A673 (cell line): Measurements from ENCODE around the gene MYLK. TPM values are rescaled to one million over a fixed set of nuclear protein-coding genes. Genes with fewer than 3 reads are reported as not detected.
"Not testable (repeated sequence)": the region's sequence is repeated elsewhere in the genome, so short reads cannot be mapped to it uniquely, and the experiment has no call there.

Experiments
- BruUV-seq: library from RNA; stranded (reverse); fragments of 400-500 nt; replicated peaks from 2 replicates; lab custom pipeline; 2021; lab: Mats Ljungman, UMichigan
- CTCF ChIA-PET: fragments of 300-600 bp; sonication (Branson Sonifier 250); formaldehyde crosslinking; loops from one replicate; lab custom pipeline; 2022; ENCODE audit warnings: antibody characterized with exemption; lab: Charles Lee
- POLR2A ChIA-PET: fragments of 300-600 bp; sonication (Branson Sonifier 250); formaldehyde crosslinking; loops from one replicate; lab custom pipeline; 2022; ENCODE audit warnings: antibody characterized with exemption; ENCODE audit not compliant: low non-redundant PET; lab: Charles Lee
- DNase-seq: peaks from one replicate; pipeline ENCODE4 v3.0.0-alpha.2; 2015; ENCODE audit warnings: low spot score
- H3K27ac ChIP-seq: fragments of 200-600 bp; sonication (generic); 2 replicates; pipeline ENCODE4 v1.5.1; 2016; ENCODE audit warnings: mixed run types, low read depth, mild to moderate bottlenecking, mixed read lengths, antibody characterized with exemption, low read length; ENCODE audit not compliant: poor library complexity, severe bottlenecking
- H3K27me3 ChIP-seq: fragments of 200-600 bp; sonication (generic); replicated peaks from 2 replicates; pipeline ENCODE4 v1.6.1; 2017; ENCODE audit warnings: mixed run types, low read depth, mild to moderate bottlenecking, mixed read lengths, antibody characterized with exemption, low read length; ENCODE audit not compliant: insufficient read depth, poor library complexity
- H3K36me3 ChIP-seq: fragments of 200-600 bp; sonication (generic); 2 replicates; pipeline ENCODE4 v1.6.1; 2016; ENCODE audit warnings: mixed run types, mild to moderate bottlenecking, mixed read lengths, antibody characterized with exemption, low read length; ENCODE audit not compliant: insufficient read depth, poor library complexity, severe bottlenecking
- H3K4me1 ChIP-seq: fragments of 200-600 bp; sonication (generic); 2 replicates; pipeline ENCODE4 v1.6.1; 2017; ENCODE audit warnings: mixed run types, mild to moderate bottlenecking, mixed read lengths, antibody characterized with exemption, low read length; ENCODE audit not compliant: insufficient read depth, poor library complexity, severe bottlenecking
- H3K4me3 ChIP-seq: fragments of 200-600 bp; sonication (generic); 2 replicates; pipeline ENCODE4 v1.5.1; 2016; ENCODE audit warnings: low read depth, mixed run types, mild to moderate bottlenecking, mixed read lengths, low read length; ENCODE audit not compliant: poor library complexity, severe bottlenecking
- H3K9me3 ChIP-seq: fragments of 200-600 bp; sonication (generic); 2 replicates; pipeline ENCODE4 v1.6.1; 2016; ENCODE audit warnings: mixed run types, low read depth, mild to moderate bottlenecking, mixed read lengths, antibody characterized with exemption, low read length; ENCODE audit not compliant: poor library complexity, severe bottlenecking
- EZH2 ChIP-seq: fragments of 200-600 bp; sonication (generic); IDR thresholded peaks from 2 replicates; pipeline ENCODE4 v1.6.1; 2017; ENCODE audit warnings: borderline replicate concordance, low read depth, mild to moderate bottlenecking, mixed read lengths, antibody characterized with exemption, low read length; ENCODE audit not compliant: poor library complexity, severe bottlenecking
- intact Hi-C: fragments of 100-400 bp; cut with micrococcal nuclease; formaldehyde crosslinking; loops from one replicate; pipeline ENCODE4 v1.10.0; 2022; ENCODE audit not compliant: unreplicated experiment
- total RNA-seq: library from RNA; stranded (reverse); gene quantifications from 2 replicates; pipeline ENCODE4 v1.2.3, GENCODE V29; 2021
- TF ChIP-seq, protein P1 (sequence below): fragments of 300-800, 200-600 bp; sonication (generic); conservative IDR thresholded peaks from 2 replicates; pipeline ENCODE4 v1.5.1; 2017; ENCODE audit warnings: low read depth, mild to moderate bottlenecking, antibody characterized with exemption, low read length, moderate library complexity, mixed read lengths

MYLK gene
- total RNA-seq, 1 experiment from 2014 or later, result 3.9 TPM

DNA sequence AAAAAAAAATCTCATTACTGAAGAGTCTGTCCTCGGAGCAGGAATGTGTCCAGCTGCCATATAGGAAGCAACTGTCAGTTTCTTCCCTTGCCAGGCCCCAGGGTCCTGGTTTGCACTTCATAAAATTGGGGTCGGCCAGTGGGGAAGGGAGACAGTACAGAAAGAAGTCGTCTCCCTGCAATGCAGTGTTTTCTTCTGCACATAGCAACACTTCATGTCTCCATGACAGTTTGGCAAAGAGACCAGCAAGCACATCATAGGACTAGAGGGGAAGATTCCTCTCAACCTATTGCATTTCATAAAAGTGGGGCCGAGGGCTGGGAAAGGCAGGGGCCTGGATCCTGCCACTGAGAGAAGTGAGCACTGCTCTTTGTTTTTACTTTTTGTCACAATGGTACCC, 161.1 kb downstream of the MYLK start:
- Histone ChIP-seq H3K4me3 (no peak overlapping the region), H3K27ac (no peak overlapping the region), H3K27me3 (no peaks in the 10 kb centered on the region), H3K9me3 (no peaks in the 10 kb centered on the region), H3K36me3 (no peaks in the 10 kb centered on the region), H3K4me1 (no peaks in the 10 kb centered on the region)
- POLR2A ChIA-PET, result no interaction called here
- no peak for DNase-seq
- CTCF ChIA-PET, result interaction anchor here (0.6 to 1.5 kb wide), 9 partner anchors 10 to 706 kb away, joined by 3 to 12 read pairs (median 3); no protein-coding TSS in a partner anchor
- intact Hi-C loops, result no loop called here
- no TSS peak for BruUV-seq
- TF ChIP-seq, protein P1, sequence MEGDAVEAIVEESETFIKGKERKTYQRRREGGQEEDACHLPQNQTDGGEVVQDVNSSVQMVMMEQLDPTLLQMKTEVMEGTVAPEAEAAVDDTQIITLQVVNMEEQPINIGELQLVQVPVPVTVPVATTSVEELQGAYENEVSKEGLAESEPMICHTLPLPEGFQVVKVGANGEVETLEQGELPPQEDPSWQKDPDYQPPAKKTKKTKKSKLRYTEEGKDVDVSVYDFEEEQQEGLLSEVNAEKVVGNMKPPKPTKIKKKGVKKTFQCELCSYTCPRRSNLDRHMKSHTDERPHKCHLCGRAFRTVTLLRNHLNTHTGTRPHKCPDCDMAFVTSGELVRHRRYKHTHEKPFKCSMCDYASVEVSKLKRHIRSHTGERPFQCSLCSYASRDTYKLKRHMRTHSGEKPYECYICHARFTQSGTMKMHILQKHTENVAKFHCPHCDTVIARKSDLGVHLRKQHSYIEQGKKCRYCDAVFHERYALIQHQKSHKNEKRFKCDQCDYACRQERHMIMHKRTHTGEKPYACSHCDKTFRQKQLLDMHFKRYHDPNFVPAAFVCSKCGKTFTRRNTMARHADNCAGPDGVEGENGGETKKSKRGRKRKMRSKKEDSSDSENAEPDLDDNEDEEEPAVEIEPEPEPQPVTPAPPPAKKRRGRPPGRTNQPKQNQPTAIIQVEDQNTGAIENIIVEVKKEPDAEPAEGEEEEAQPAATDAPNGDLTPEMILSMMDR, result no peak
- no peak for TF ChIP-seq EZH2

DNA sequence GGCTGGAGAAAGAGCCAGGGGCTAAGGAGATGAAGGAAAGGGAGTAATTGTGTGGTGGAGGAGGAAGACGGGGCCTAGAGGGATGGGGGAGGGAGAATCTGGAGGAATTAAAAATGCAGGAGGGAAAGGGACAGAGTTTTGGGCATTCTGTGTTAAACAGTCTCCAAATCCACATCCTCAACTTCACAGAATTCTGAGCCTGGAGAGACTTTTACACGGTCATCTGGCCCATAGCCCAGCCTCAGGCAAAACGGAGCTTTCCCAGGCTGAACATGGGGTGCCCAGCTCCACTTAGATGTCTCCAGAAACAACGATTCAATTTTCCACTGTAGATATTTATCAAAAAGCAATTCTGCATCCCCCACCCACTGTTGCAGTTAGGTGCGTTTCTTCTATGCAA, 161.7 kb downstream of the MYLK start:
- no TSS peak for BruUV-seq
- intact Hi-C loops, result no loop called here
- Histone ChIP-seq H3K27ac (no peak overlapping the region), H3K36me3 (no peaks in the 10 kb centered on the region), H3K4me1 (no peaks in the 10 kb centered on the region), H3K4me3 (no peak overlapping the region), H3K9me3 (no peaks in the 10 kb centered on the region), H3K27me3 (no peaks in the 10 kb centered on the region)
- no peak for DNase-seq
- TF ChIP-seq, protein P1, result no peak
- no peak for TF ChIP-seq EZH2
- ChIA-PET CTCF (interaction anchor here (0.6 kb wide), 1 partner anchor 487 kb away, joined by 5 read pairs; no protein-coding TSS in a partner anchor), POLR2A (no interaction called here)

DNA sequence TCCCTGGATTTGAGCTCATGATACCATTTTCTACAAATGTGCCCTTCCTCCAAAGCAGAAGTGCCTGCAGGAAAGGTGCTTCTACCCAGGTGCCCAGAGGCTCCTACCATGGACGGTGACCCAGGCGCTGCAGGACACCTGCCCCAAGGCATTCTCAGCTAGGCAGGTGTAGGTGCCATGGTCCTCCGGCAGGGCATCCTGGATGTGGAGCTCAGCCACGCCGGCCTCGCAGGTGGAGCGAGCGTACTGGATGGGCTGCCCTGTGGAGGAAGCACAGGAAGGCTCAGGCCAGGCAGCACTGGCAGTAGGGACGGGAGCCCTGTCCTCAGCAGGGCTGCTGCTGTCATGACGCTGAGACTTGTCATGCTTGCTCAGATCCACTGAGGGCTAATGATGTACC, 162.1 kb downstream of the MYLK start:
- no peaks in the 10 kb centered on the region for H3K4me1 ChIP-seq
- no peaks in the 10 kb centered on the region for H3K9me3 ChIP-seq
- no peak overlapping the region for H3K27ac ChIP-seq
- TF ChIP-seq EZH2, result no peak
- TF ChIP-seq, protein P1, result no peak
- no peak for DNase-seq
- POLR2A ChIA-PET, result no interaction called here
- no peaks in the 10 kb centered on the region for H3K36me3 ChIP-seq
- no peak overlapping the region for H3K4me3 ChIP-seq
- CTCF ChIA-PET, result interaction anchor here (0.6 kb wide), 1 partner anchor 488 kb away, joined by 5 read pairs; no protein-coding TSS in a partner anchor
- BruUV-seq, result no TSS peak
- intact Hi-C loops, result no loop called here
- H3K27me3 ChIP-seq, result no peaks in the 10 kb centered on the region

DNA sequence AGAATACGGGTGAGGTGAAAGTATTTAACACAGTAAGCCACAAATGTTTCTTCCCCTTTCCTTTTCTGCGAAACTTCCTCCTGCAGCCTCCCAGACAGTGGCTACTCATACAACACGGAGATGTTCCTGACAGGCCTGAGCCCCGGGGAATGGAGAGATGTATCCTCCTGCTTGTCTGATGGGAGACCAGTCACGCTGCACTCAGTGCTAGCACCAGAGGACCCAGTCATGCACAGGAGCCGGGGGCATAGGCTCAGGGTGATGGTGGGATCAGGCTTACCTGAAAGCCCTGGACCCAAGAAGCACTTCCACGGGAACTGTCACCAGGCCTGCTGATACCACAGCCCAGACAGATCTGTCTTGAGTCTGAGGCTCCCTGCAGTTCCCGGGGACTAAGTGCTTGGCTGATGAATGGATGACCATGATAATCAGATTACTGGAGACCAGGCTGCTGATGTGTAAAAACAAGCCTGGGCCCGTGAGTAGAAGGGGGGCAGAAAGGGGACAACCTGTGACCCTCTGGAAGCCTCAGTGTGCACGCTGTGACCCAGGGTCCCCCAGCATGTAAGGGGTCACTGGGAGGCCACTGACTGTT, 162.9 kb downstream of the MYLK start:
- H3K27me3 ChIP-seq, intact Hi-C loops, BruUV-seq, H3K4me1 ChIP-seq, H3K9me3 ChIP-seq, POLR2A ChIA-PET, H3K4me3 ChIP-seq, H3K36me3 ChIP-seq, H3K27ac ChIP-seq: not testable (repeated sequence)
- DNase-seq, result peak; percentile 28
- CTCF ChIA-PET, result interaction anchor here (1.2 kb wide), 1 partner anchor 68 kb away, joined by 3 read pairs; no protein-coding TSS in a partner anchor
